RPMI8226 (cell line): Measurements from ENCODE around the gene PLA2R1.

ENCODE experiments used
- DNase-seq: peaks from one replicate; pipeline ENCODE4 v3.0.0-alpha.2; 2015

PLA2R1 gene

DNA sequence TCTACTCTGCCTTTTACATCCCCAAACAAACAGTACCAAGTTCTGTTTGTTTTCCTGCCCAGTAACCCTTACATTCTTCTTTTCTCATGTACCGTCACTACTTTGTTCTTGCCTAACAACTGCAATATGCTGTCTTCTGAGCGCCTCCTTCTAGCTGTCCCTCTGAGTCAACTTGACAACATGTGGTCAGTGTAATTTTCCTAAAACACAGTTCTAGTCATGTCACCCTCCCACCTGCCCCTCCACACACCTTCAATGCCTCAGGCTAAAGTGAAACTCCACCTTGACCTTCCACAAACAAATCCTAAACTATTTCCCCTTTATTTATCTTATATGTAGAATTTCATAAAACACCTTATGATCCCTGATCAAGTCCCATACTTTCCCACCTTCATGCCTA is 139.9 kb downstream of the PLA2R1 start:
- DNase-seq = no peak

DNA sequence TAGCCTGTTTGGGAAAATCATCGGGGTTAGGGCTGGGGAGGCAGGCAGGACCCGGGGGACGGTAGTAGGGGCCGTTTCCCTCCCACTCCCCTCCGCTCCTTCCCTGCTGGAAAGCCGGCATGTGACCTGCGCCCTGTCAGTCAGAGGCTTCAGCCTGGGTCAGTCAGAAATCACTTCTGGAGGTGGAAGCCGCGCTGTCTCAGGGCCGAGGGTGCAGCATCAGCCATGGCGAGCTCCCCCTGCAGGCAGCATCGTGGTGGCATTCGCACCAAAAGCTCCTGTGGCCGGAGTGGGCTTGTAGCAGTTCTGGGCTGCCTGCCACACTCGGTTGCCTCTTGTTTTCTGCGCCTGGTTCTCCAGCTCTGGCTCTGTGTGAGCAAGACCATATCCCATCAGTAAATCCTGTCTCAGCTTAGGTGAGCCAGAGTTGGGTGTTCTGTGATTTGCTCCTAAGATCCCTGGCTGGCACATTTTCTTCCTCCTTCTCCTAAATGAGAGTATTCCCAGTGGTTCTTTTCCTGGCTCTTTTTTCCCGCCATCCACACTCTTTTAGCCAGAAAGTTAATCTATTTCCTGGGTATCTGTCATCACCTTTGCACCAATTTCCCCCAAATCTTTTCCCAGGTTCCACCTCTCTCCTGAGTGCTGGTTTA is 140.5 kb downstream of the PLA2R1 start:
- DNase-seq = peak; percentile 76

DNA sequence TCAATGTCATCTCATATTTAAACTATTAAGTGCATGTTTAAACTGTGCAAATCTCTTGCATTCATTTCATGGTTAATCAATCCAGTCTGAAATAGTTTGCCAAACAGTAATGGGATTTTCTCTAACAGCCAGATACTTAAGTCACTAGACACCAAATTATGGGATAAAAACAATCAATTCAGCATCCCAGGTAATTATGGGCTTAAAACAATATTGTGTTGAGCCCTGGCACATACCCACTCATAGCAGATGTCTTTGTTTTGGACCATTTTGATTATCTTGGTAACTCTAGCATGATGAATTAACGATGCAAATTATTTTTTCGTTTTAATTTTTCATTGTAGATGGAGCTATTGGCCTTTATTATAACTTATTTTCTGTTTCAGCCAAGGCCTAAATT is 145.9 kb downstream of the PLA2R1 start:
- no peak for DNase-seq

DNA sequence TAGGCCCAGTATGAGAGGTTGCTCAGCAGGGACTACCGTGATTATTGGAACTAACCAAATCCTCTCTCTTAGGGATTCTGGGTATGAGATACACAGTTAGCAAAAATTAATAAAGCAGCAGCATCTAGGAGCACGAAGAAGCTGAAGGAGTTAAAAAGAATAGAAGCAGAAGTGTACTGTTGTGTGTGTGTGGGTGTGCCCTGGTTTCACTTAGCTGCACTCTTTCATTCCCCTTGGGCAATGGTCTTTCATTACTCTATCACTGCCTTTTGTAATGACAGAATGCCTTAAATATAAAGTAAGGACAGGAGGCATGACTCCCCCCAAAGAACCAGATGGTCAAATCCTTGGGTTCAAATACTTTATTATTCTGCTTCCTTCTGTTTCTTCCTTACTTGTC is 148.5 kb downstream of the PLA2R1 start:
- no peak for DNase-seq

DNA sequence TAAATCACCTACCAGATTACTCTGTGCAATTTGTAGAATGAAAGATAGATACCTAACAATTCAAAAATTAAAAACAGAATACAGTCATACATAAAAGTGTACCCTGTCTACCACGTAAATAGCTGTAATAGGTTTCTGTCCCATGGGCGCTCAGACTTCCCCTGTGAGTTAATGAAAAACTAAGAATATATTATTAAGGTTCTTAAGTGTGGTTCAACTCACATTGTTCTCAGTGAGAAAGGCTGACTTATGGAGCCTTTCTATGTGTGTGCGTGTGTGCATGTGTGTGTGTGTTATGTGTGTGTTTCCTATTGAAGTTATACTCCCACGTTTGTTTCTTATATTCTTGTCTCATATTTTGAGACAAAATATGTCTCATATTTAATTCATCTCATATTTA is 149.8 kb downstream of the PLA2R1 start:
- DNase-seq = no peak

DNA sequence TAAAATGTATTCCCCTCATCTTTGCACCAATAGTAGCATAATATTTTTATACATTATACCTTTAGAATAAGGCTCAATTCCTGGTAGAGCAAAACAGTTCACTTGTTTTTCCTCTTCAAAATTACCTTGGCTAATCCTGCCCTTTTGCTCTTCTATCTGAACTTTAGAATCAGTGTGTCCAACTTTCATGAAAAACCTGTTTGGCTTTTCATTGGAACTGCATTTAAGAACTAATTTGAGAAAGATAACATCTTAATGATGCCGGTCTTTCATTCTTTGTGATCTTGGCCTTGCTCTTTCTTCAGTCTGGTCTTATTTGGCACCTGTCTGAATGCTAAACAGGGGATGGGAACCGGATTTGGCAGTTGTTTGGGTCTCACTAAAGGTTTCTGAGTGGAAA is 151.5 kb downstream of the PLA2R1 start:
- DNase-seq = no peak

DNA sequence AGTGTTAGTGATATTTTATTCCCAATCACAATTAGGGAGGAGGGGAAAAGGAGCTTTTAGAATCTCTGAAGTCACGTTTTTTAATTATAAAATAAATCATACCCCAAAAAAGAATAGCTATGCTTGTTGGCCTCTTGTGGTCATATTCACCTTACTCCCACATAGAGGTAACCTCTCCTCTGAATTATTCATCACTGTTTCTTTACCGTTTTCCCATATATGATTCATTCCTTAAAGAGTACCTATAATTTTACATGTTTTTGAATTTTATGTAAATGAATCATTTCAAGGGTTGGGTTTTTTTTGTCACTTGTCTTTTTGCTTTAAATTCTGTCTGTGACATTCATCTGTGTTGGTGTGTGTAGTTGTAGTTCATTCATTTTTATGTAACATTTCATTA is 153.8 kb downstream of the PLA2R1 start:
- no peak for DNase-seq

DNA sequence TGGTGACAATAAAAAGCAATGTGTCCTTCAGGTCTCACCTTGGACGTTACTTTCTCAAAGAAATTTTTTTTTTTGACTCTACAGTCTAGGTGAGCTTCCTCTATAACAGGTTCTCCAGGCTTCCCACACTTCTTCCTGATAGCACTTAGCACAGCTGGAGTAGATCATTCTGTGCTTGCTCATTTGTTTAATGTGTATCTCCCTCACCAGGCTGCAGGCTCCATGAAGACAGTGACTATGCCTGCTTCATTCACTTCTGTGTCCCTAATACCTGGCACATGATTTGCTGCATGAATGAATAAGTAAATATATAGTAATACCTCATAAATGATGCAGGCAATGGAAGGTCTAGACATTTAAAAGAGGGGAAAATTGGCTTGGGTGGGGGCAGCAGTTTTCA is 154.5 kb downstream of the PLA2R1 start:
- no peak for DNase-seq

DNA sequence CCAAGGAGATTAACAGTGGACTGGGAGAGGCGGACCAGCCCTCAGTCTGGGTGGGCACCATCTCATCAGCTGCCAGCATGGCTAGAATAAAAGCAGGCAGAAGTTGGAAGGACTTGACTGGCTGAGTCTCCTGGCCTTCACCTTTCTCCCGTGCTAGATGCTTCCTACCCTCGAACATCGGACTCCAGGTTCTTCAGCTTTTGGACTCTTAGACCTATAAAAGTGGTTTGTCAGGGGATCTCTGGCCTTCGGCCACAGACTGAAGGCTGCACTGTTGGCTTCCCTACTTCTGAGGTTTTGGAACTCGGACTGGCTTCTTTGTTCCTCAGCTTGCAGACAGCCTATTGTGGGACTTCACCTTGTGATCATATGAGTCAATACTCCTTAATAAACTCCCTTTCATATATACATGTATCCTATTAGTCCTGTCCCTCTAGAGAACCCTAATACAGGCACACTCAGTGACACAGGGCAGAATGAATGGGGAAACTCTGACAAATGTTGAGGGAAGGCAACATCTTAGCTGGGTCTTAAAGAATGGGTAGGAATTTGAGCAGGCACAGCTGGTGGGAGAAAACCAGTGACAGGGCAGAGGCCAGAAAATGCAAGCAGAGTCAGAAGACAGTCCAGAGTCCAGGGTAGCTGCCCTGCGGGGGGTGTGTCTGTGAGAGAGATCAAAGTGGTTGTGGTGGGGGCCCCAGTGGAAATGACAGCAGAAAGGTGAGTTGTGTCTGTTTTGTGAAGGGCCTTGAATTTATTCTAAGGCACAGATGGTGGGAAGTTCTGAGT is 156.3 kb downstream of the PLA2R1 start:
- DNase-seq = no peak

DNA sequence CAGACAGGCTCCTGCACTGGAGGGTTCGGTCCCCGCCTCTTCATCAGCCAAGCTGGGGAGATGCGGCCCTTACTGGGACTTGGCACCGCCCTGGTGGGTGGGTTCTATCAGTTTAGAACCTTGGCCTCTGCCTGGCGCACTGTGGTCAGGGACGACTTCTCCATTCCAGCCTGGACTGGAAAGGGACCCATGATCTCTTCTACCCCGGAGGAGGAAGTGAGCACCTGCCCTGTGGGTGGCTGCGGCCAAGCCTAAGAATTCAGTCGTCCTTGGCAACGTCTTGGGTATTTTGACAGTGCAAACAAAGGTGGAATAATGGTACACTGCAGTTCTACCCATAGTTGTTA is 157.5 kb downstream of the PLA2R1 start:
- DNase-seq = peak; percentile 88

DNA sequence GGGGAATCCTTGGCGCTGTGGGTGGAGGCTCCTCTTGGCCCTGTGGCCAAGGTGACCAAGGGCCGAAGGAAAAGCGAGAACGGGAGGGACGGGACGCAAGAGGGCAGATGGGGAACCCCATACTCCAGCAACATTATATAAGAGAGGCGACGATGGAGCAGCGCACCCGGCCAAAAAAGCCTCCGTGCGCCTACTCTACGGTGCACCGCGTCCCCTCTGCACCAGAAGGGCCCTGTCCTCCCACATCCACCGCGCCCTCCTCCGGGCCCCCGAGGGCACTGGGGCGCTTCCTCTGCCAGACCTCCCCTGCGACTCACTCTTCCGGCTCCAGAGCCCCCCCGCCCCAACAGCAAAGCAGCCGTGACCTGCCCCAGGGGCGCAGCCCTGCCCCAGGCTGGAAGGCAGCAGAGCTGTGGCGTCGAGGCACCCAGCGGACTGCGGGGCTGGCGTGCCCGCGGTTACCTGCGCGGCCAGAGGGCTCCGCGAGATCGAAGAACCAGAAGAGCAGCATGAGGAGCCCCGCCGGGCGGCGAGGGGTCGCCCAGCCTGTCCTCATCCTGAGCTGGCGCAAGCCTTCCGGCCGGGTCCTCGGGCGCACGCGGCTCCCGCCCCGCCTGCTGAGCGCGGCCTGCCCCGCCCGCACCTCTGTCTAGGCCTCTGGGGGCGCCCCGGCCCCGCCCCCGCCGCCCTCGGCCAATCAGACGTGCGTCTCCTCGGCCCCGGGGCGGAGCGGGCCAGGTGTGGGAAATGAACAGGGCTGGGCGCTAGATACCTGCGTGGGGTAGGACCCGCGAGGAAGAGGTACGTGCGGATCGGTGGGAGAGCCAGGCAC is 158.1 kb downstream of the PLA2R1 start, which contains the start of gene LY75:
Gene LY75 (minus strand): TSS at position 630 of the 832 bp plus-strand sequence.
- DNase-seq = peak; percentile 92

DNA sequence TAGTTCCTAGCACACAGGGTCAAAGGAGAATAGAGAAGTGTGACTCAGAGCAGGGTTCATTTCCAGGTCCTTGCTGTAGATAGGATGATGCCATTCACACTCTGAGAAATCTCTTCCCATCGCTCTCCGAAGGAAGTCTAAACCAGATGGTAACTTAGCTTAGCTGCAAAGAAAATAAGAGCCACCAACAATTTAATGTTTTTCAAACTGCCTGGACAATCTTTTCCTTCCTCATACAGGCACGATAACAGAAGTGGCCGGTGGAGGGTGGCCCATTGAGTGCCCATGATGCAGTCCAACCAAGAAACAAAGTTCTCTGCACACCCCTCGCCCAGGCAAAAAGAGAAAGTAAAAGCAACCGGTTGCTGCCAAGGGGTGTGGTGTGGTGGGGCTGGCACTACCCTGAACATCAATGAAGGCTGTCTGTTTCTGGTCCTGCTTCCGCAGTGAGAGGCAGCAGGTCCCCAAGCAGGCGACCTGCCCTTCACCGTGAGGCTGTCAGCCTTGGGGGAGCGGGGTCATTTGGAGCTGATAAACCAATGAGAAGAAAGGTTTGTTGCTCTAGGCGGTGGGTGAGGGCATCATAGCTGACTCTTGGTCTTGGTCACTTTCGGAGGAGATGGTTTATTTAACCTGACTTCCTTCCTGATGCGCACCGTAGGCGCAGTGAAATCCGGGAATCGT is 158.8 kb downstream of the PLA2R1 start:
- DNase-seq = peak; percentile 71

DNA sequence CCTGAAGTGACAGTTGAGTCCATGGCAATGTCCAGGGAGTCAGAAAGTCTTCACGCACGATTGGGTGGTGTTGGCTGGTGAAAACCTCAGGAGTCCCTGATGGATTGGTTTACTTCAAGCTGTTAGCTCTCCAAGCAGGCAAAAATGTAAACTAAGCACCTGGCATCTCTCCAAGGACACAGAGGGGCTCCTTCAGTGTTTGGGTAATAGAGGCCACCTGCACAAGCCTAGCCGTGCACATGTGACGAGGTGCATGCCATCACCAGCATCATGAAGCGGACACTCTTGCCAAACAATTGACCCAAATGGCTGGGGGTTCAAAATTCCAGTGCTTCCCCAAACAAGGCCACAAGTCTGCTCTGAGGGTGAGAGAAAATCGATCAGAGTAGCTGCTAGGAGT is 159.7 kb downstream of the PLA2R1 start:
- no peak for DNase-seq

DNA sequence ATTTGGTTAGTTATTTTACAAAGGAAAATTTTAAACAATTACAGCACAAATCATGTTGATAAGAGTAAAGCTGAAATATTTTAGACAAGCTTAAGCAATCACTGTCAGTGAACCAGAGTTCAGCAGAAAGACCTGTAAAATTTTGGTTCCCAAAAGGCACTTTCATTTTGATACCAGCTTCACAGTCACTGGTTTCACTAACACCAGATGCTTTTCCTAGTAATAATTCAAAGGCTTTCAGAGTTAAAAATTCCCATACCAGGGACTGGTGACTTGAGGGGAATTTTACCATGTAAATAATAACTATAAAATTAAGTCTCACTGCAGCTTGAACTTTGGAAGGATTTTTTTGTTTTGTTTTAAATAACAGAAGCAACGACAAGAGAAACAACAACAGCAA is 162.1 kb downstream of the PLA2R1 start:
- DNase-seq = no peak

DNA sequence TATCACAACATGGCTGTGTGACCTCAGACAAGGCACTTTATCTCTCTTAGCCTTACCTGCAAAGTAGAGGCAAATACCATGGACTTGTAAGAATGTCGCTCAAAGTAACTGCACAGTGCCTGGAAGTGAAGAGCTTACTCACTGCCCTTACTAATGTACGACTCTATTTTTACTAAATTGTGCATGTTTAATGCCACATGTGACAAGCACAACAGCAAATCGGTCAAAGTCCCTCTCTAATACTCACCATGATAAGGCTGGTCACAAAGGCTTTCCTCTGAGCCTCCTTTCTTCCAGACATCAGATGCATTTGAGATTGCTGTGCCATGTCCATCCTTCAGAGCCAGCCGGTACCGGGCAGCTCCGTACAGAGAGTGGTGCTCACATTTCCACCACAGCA is 164.0 kb downstream of the PLA2R1 start:
- no peak for DNase-seq

DNA sequence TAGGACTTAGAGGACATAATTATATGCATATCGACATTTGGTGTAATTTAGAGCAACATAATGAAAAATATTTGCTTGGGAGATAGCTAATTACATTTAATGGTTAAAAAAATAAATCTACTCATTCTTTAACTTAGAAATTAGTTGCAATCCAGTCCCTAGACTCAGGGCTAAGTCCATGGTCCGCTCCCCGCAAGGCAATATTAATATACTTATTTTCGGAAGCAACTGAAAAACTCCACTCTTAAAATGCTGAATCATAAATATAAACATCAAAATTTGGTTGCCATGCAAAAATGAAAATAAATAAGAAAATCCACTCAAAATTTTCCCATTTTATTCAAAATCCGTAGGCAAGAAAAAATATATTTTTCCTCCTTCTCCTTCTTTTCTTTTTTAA is 164.7 kb downstream of the PLA2R1 start:
- DNase-seq = no peak

DNA sequence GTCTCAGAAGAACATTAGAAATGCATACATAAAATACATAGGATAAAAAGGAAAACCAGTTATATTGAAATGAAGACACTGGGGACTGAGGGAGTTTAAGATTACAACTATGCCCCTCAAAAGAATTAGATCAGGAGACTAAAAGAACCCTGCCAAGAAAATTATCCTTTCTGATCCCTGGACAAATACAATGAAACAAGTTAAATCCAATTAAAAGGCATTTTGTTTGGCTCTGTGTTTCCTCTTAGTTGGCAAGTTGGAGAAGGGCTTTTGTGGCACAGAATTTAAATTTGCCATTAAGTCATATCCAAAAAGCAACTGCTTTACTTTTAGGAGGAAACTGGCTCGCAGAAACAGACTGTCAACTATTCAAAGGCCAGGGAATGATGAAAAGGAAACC is 165.3 kb downstream of the PLA2R1 start:
- DNase-seq = no peak

DNA sequence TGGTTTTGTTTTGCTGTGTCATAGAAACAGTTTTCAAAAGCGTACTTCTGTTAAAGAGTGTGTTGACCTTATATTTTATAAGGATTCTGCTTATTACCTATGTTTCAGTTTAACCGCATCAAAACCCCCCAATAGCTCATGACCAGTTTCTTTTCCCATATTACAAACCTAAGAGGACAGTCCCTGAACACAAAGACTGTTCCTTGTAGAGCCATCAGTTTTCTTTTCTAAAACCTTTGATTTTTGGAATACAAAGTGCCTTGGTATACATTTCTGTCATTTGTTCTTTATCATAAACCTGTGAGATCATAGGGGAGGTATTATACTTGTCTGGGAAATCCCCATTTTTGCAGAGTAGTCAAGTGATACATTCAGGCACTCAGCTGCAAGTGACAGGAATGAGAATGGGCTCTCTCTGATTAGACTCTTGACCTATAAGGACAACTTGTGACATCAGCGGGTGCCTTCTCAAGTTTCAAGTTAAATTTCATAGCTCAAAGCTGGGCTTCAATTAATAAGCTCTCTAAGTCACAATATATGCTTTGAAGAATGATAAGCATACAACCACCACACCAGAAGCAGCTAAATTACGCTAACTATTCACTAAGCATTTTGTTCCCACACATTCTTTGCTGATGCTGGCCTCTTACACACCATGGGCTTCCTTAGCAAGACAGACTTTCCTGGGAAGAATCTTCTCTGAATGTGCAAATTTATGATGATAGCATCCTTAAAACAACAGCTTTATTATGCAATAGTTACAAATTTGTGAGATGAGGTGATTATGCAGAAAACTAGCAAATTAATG is 167.0 kb downstream of the PLA2R1 start:
- DNase-seq = no peak

DNA sequence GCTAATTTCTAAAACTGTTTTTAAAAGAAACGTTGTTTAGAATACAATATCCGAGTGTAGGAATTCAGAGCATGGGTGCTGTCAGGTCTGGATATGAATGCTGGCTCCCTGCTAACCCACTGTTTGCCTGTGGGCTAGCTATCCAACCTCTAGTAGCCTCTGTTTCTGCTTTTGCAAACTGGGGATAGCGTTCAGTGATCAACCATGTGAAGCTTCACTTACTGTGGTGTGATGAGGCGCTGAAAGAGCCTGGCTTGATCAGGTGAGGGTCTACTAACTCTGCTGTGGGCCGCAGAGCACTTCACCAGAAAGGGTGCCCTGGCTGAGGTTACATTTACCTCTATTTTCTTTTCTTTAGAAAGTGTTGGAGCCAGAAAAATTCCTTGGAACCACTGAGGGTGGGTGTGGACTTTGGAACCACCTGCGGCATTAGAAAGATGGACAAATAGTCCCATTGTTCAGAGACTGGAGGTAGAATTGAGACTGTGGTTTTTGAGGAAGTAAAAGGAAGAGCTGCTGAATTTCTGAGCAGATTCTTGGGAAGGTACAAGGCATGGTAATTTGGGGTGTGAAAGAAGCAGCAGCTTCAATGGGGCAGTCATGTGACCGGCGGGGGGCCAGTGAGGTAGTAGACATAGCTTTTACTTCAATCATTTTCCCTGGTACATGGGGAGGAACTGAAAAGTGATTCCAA is 168.1 kb downstream of the PLA2R1 start:
- no peak for DNase-seq

DNA sequence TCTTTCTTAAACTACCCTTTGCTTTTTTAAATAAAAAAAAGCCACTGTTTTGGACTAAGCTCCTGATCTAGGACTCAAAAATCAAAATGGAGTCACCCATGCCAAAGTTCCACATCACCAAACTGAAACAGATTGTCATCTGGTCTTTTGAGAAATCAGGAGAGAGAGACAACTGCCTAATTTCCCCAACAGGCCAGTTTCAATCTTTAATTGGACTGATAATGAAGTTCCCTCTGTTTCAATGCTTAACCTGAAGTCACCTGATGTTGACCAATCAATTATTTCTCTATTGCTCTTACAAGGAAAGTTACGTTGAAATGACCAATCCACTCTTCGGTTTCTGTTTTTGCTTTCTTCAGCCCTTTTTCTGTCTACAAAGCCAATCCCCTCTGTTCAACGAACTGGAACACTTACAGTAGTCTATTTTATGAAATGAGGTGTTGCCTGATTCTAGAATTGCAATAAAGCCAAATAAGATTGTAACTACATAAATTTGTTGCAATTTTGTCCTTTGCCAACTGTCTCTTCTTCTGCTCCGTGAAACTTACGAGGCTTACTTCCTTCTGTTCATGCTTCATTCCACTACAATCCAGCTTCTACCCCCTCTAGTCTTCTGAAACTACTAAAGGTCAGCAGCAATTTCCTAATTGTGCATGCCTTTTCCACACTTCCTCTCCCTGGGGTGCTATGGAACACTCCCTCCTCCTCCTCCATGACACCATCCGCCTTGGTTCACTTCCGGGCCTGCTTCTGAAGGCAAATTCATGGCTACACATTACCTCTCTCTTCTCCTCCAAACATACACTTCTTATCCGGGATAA is 169.2 kb downstream of the PLA2R1 start:
- DNase-seq = no peak
